ENCODE measurements around the gene MTCL1.

Gene MTCL1

DNA sequence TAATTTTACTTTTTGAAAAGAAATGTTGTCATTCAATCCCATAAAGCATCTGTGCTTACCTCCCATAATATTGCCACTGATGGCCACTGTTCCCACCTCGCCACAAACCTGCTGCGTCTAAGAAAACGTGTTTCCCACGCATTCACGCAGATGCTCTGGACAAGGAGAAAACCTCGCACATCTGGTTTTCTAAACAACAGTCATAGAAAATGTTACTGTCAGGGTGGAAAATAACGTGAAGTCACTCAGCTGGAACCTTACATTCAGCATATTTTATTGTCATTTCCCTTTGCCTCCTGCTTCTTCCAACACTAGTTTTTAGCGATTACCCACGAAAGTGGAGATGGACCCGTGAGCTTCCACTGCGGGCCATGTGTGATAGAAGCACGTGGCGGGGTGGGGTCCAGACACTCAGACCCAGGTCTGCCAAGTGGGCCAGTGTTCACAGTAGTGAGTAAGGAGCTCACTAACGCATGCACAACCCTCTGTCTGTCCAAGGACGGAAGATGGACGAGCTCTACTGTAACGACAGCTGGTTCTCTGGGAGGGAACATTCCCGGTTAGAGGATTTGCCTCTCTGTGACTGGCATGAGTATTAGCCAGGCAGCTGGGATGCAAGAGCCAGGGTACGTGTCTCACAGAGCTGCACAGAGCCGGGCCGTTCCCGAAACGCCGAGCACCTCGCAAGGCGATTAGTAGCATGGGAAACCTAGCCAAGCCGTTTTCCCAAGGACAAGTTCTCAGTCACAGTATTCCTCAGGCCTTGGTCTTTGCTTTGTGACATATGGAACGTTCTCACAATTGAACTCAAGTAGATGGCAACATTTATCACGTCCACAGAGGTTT, 94.5 kb downstream of the MTCL1 start:
- no peak for DNase-seq (ENCODE audit: extremely low read depth, low read depth)
- TF ChIP-seq, protein P1, sequence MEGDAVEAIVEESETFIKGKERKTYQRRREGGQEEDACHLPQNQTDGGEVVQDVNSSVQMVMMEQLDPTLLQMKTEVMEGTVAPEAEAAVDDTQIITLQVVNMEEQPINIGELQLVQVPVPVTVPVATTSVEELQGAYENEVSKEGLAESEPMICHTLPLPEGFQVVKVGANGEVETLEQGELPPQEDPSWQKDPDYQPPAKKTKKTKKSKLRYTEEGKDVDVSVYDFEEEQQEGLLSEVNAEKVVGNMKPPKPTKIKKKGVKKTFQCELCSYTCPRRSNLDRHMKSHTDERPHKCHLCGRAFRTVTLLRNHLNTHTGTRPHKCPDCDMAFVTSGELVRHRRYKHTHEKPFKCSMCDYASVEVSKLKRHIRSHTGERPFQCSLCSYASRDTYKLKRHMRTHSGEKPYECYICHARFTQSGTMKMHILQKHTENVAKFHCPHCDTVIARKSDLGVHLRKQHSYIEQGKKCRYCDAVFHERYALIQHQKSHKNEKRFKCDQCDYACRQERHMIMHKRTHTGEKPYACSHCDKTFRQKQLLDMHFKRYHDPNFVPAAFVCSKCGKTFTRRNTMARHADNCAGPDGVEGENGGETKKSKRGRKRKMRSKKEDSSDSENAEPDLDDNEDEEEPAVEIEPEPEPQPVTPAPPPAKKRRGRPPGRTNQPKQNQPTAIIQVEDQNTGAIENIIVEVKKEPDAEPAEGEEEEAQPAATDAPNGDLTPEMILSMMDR (IDR thresholded peaks at IDR 0.05; ENCODE audit: low read depth, low read length): no peak

DNA sequence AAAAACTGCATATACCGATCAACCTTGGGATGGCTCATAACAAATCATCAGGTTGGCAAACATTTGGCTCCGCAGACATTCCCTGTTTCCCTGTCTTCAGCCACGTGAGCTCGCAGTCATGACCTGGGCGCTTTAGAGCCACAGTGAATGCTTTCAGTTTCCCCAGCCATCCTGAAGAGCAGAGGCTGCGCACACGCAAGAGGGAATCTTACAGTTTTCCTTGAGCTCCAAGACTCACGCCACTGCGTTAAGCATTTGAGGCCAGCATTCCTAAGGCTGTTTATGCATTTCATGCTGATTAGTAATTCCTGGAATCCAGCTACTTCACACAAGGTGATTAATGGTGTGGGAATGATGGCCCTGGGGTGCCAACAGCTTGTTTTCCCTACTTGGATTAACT, 95.1 kb downstream of the MTCL1 start:
- peak; percentile 89 for DNase-seq (ENCODE audit: extremely low read depth, low read depth)
- TF ChIP-seq, protein P1 (IDR thresholded peaks at IDR 0.05; ENCODE audit: low read depth, low read length): no peak

DNA sequence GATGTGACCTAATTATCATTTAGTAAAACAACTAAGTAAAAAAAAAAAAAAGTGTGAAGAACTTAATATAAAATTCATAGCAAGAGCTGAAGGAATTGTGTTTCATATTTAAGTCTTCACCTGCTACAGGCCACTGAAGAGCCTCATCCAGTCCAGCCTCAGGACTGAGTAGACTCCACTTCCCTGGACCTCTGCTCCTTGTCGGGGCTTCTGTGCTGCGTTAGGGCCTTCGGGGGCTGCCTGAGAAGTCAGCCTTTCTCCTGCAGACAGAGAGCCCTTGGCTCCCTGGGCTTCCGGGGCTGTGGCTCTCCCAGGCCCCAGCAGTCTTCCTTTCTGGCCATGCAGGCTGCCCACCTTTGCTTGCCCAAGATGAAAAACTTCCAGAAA, 95.5 kb downstream of the MTCL1 start:
- TF ChIP-seq, protein P1 (IDR thresholded peaks at IDR 0.05; ENCODE audit: low read depth, low read length): no peak
- no peak for DNase-seq (ENCODE audit: extremely low read depth, low read depth)

DNA sequence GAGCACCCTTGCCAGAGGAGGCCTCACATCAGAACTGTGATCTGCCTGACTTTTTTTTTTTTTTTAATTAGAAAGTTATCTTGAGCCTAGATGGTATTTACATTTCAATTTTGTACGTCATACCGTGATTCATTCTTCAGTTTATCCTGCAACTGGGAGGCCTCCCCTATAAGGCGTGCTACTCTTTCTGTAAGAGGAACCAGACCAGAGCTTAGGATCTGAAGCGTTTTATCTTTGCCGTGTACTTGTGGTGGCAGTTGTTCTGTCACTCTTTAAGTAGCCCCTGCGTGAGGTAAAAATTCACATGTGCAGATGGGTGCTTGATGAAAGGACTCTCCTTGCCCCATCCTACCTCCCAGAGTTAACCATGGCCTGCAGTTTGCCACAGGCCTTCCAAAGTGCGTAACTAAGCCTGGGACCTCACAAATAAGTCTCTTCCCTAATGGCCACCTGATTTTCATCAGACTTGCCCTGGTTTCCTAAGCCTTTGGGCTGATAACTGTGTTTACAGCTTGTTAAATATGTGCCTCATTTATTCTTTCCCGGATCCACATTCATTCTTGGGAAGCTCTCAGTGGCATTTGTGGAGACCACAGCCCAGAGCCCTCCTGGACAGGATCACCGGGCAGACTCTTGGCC, 96.0 kb downstream of the MTCL1 start:
- peak; percentile 54 for DNase-seq (ENCODE audit: extremely low read depth, low read depth)
- TF ChIP-seq, protein P1 (IDR thresholded peaks at IDR 0.05; ENCODE audit: low read depth, low read length): no peak

DNA sequence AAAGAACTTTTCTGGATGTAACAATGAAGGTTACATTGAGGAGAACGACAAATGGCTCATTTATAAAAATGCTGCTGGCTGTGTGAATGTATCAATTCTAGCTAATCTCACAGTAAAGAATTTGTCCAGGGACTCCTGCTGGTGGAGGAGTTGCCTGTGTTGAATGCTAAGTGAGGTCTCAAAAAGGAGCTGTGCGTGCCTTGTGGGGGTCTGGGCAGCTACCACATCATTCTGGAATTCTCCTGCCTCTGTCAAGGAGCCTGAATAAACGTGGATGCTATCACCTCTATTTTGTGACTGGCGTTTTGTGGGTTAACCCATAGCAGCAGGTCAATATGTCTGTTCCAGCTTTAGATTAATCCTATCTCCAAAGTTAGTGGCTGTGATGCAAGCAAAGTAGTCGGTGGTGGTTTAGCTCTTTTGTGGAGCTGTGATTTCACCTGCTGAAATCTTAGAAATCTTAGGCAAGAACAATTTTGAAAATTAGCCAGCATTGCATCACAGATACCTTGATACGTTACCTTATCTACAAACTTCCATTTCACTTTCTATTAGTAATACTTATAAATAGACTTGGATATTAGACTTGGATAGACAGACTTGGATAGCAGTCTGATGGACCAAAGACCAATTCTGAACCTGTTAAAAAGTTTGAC, 96.8 kb downstream of the MTCL1 start:
- no peak for DNase-seq (ENCODE audit: extremely low read depth, low read depth)
- TF ChIP-seq, protein P1 (IDR thresholded peaks at IDR 0.05; ENCODE audit: low read depth, low read length): no peak

DNA sequence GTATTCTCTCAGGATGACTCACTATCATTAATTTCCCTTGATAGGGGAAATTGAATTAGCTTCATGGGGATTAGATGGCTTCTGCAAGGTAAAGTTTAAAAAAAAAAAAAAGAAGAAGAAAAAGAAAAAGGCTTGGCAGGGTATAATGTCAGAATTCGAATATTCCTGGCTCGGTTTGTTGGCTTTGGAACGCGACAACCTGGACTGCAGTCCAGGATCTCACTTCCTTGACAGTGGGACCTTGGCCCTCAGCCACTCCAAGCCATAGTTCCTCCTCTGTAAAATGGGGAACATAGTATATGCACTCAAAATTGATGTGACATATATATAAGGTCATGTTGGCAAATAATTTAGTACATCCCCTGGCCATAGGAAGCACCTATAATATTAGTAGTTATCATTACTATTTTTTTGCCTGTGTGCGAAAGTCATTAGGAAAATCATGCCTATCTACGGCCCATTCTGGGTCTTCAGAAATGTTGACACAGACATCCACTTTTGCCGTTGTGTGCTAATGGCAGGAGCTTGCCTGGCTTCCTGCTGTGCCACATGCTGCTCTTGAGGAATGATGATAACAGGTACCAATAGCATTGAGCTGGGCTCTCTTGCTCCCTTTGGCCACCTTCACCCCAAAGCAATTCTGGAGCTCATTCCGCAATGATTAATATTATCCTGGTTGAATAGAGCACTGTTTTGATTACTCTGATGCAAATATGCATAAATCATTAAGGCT, 97.9 kb downstream of the MTCL1 start:
- TF ChIP-seq, protein P1 (IDR thresholded peaks at IDR 0.05; ENCODE audit: low read depth, low read length): no peak
- DNase-seq (ENCODE audit: extremely low read depth, low read depth): no peak

Measured in AG09319 (cell line).